Stomach (tissue), 8 donors: ENCODE data around the gene HDHD5. TPM values are rescaled to one million over a fixed set of nuclear protein-coding genes. Genes with fewer than 3 reads are reported as not detected.

Experiments
- polyA plus RNA-seq, 3 donors: library from polyadenylated mRNA; stranded (reverse); fragments of 200-250 nt; gene quantifications; one replicate each; pipeline ENCODE4 v1.2.3, GENCODE V29; 2013
- total RNA-seq, 5 donors: library from RNA; depleted of rRNA; stranded (reverse); fragments of >200 nt; gene quantifications; one replicate each; pipeline versions ENCODE4 v1.1.0 to v1.2.3, GENCODE V29; 2014 to 2016
- donor health status: healthy with polysubstance abuse.
- donor health status: Bipolar disorder and iron deficiency.
- donor health status: healthy.

HDHD5 gene
- total and polyA plus RNA-seq, 8 donors, result 22.8 to 190 (median 34.0) TPM

Other genes starting within 250 kb of the HDHD5 start
- not detected for gene GAB4, start 151.1 kb downstream of the HDHD5 start, total RNA-seq
- not detected for gene GAB4, start 151.1 kb downstream of the HDHD5 start, polyA plus RNA-seq
- 10 to 100 TPM in 4 of 5 donors, 1 to 10 TPM in 1; 6.2 to 19.1 (median 14.7) TPM for gene IL17RA, start 74.3 kb downstream of the HDHD5 start, total RNA-seq
- 1 to 10 TPM; 3.2 to 3.8 (median 3.7) TPM for gene IL17RA, start 74.3 kb downstream of the HDHD5 start, polyA plus RNA-seq
- under 1 TPM in 2 of 5 donors, not detected in 3; 0.37 to 0.45 TPM for gene TMEM121B, start 37.9 kb downstream of the HDHD5 start, total RNA-seq
- under 1 TPM in 2 of 3 donors, not detected in 1; 0.08 to 0.12 TPM for gene TMEM121B, start 37.9 kb downstream of the HDHD5 start, polyA plus RNA-seq
- 10 to 100 TPM in 4 of 5 donors, not detected in 1; 11.7 to 27.2 (median 15.1) TPM for gene ADA2, start 60.2 kb upstream of the HDHD5 start, total RNA-seq
- gene ADA2, start 60.2 kb upstream of the HDHD5 start, polyA plus RNA-seq, result 1 to 10 TPM; 4.2 to 8.1 (median 6.5) TPM
- gene CECR2, start 210.2 kb upstream of the HDHD5 start, total RNA-seq, result 1 to 10 TPM in 3 of 5 donors, under 1 TPM in 1, not detected in 1; 0.14 to 3.1 (median 1.3) TPM
- under 1 TPM; 0.13 to 0.44 (median 0.31) TPM for gene CECR2, start 210.2 kb upstream of the HDHD5 start, polyA plus RNA-seq